DND-41 (cell line): ENCODE data around the gene UCK2.

Source experiments
- ATAC-seq: fragments of 200-7000 bp; cut with Tn5 transposase; 3 replicates; pipeline ENCODE4 v1.9.1; 2021; ENCODE audit warnings: low read depth; ENCODE audit not compliant: insufficient read depth
- DNase-seq: peaks from one replicate; pipeline ENCODE4 v3.0.0-alpha.2; 2020
- H2AFZ ChIP-seq: 2 replicates; pipeline ENCODE4 v1.6.0; 2012; ENCODE audit warnings: low read depth, low read length
- H3K27ac ChIP-seq: 2 replicates; pipeline ENCODE4 v1.5.1; 2012; ENCODE audit warnings: low read length, inconsistent platforms
- H3K27me3 ChIP-seq: fragments of 200-600 bp; sonication (generic); 2 replicates; pipeline ENCODE4 v1.6.0; 2012; ENCODE audit warnings: low read length, mild to moderate bottlenecking, inconsistent platforms; ENCODE audit not compliant: insufficient read depth, poor library complexity
- H3K36me3 ChIP-seq: 2 replicates; pipeline ENCODE4 v1.5.1; 2012; ENCODE audit warnings: low read length, inconsistent platforms; ENCODE audit not compliant: insufficient read depth
- H3K4me1 ChIP-seq: 2 replicates; pipeline ENCODE4 v1.5.1; 2012; ENCODE audit warnings: mild to moderate bottlenecking, low read length; ENCODE audit not compliant: insufficient read depth
- H3K4me2 ChIP-seq: 2 replicates; pipeline ENCODE4 v1.6.0; 2012; ENCODE audit warnings: mild to moderate bottlenecking, moderate library complexity, low read length, inconsistent platforms; ENCODE audit not compliant: insufficient read depth
- H3K4me3 ChIP-seq, 2 experiments: fragments of 200-600 bp in 1 of 2; shearing (Covaris generic) in 1 of 2; 2 replicates each; pipeline ENCODE4 v1.5.1; 2012 to 2016; ENCODE audit warnings: inconsistent platforms in 2 of 2, low read length in 2 of 2, mild to moderate bottlenecking in 2 of 2, low read depth in 1 of 2, moderate library complexity in 1 of 2
- H3K79me2 ChIP-seq: 2 replicates; pipeline ENCODE4 v1.6.0; 2012; ENCODE audit warnings: low read length, inconsistent platforms; ENCODE audit not compliant: insufficient read depth
- H3K9ac ChIP-seq: 2 replicates; pipeline ENCODE4 v1.6.0; 2012; ENCODE audit warnings: low read depth, mild to moderate bottlenecking, inconsistent platforms, low read length, moderate library complexity
- H3K9me3 ChIP-seq: 2 replicates; pipeline ENCODE4 v1.5.1; 2012; ENCODE audit warnings: low read length, moderate library complexity, mild to moderate bottlenecking, inconsistent platforms; ENCODE audit not compliant: insufficient read depth, severe bottlenecking
- H4K20me1 ChIP-seq: 2 replicates; pipeline ENCODE4 v1.6.0; 2012; ENCODE audit warnings: low read length; ENCODE audit not compliant: insufficient read depth
- EZH2 ChIP-seq: IDR thresholded peaks from 3 replicates; pipeline ENCODE4 v1.6.1; 2012; ENCODE audit warnings: borderline replicate concordance, low read depth, mild to moderate bottlenecking, moderate library complexity, low read length, inconsistent platforms; ENCODE audit not compliant: severe bottlenecking
- TF ChIP-seq, protein P1 (sequence below): IDR thresholded peaks from 2 replicates; pipeline ENCODE4 v1.5.1; 2012; ENCODE audit warnings: borderline replicate concordance, low read length, moderate library complexity, mild to moderate bottlenecking; ENCODE audit not compliant: poor library complexity, severe bottlenecking; ENCODE audit errors: extremely low read depth

UCK2 gene

DNA sequence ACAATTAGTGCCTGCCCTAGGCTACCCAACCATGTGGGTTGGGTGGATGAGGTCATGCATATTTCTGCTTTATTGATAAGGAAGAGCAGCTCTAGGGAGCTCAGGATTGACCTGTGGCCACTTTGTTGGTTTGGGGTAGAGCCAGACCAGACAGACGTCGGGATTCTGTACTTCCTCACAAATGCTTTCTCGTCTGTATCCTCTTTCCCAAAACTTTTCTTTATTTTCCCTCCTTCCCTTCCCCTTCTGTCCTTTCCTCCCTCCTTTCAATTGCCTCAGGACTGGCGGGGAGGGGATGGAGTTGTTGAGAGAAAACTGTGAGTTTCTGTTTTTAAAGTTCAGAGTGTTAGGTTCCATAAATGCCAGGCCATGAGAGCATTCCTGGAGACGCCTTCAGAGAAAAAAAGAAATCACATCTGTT lies 68.0 kb downstream of the UCK2 start:
- peaks cover 88% of the 10 kb centered on the region for H4K20me1 ChIP-seq
- H3K4me2 ChIP-seq, result no peak overlapping the region
- H3K27me3 ChIP-seq, result no peaks in the 10 kb centered on the region
- no peak overlapping the region for H3K27ac ChIP-seq
- peaks cover 100% of the 10 kb centered on the region for H3K36me3 ChIP-seq
- H3K9ac ChIP-seq, result no peak overlapping the region
- H2AFZ ChIP-seq, result no peak overlapping the region
- no peak for TF ChIP-seq EZH2
- TF ChIP-seq, protein P1, sequence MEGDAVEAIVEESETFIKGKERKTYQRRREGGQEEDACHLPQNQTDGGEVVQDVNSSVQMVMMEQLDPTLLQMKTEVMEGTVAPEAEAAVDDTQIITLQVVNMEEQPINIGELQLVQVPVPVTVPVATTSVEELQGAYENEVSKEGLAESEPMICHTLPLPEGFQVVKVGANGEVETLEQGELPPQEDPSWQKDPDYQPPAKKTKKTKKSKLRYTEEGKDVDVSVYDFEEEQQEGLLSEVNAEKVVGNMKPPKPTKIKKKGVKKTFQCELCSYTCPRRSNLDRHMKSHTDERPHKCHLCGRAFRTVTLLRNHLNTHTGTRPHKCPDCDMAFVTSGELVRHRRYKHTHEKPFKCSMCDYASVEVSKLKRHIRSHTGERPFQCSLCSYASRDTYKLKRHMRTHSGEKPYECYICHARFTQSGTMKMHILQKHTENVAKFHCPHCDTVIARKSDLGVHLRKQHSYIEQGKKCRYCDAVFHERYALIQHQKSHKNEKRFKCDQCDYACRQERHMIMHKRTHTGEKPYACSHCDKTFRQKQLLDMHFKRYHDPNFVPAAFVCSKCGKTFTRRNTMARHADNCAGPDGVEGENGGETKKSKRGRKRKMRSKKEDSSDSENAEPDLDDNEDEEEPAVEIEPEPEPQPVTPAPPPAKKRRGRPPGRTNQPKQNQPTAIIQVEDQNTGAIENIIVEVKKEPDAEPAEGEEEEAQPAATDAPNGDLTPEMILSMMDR, result no peak
- H3K4me1 ChIP-seq, result no peaks in the 10 kb centered on the region
- peaks cover 100% of the 10 kb centered on the region for H3K79me2 ChIP-seq
- DNase-seq, result no peak
- no peak for ATAC-seq
- H3K4me3 ChIP-seq, result no peak overlapping the region
- no peaks in the 10 kb centered on the region for H3K9me3 ChIP-seq

DNA sequence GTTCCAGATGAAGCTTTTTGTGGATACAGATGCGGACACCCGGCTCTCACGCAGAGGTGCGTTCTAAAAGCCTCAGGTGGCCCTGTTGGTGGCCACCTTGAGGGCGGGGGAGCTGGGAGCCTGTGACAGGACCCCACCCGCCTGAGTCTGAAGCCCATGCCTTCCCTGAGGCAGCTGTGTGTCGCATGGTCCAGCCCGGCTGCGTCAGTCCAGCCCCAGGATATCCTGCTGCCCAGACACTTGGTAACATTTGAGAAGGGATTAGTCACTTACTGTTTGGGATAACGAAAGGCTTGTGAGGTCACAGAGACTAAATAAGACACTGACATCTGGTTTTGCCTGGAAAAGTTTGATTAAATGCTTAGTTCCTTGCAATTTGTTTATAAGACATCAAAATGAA lies 68.9 kb downstream of the UCK2 start:
- DNase-seq, result no peak
- Histone ChIP-seq H3K9me3 (no peaks in the 10 kb centered on the region), H3K79me2 (peaks cover 99% of the 10 kb centered on the region), H3K4me3 (no peak overlapping the region), H4K20me1 (peaks cover 88% of the 10 kb centered on the region), H3K4me1 (no peaks in the 10 kb centered on the region), H3K27ac (no peak overlapping the region), H2AFZ (no peak overlapping the region), H3K27me3 (no peaks in the 10 kb centered on the region), H3K36me3 (peaks cover 100% of the 10 kb centered on the region), H3K9ac (no peak overlapping the region), H3K4me2 (no peak overlapping the region)
- no peak for ATAC-seq
- no peak for TF ChIP-seq EZH2
- TF ChIP-seq, protein P1, result no peak

DNA sequence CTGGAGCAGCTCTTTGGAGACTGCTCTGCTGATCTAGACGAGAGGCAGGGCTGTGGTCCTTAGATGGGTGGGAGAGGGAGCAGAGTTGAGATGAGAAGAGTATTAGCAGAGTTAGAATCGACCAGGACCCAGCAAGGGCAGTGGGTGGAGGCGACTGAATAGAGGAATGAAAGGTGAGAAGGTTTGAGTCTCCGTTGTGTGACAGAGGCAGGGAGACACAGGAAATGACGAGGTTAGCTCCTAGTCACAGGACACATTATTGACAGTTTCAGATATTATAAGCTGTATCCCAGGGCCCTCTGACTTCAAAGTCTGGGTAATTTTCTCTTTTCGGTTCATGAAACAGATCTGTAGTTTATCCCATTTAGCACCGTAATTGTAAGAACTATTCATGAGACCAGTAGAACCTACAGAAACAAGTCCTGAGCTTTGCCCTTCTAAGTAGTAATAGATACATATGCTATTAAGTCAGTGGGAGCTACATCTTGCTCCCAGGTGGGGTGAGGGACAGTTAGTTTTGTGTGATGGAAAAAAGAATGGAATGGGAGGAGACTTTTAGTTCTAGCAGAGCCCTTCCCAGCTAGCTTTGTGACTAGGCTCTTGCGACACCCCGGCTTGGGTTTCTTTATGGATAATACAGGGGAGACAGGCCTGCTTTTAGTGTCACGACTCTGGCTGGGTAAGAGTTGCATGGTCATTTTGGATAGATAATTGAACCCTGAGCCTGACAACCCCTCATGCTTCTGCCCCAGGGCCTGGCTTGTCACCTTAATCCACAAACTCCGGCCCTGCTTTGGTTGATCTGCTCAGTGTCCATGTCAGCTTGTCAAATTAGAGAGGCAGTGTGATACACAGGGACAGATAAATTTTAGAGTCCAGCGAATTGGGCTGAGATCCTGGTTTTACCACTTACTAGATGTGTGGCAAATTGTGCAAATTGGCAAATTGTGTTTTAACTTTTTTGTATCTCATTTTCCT lies 70.2 kb downstream of the UCK2 start:
- Histone ChIP-seq H3K36me3 (peaks cover 92% of the 10 kb centered on the region), H3K27me3 (no peaks in the 10 kb centered on the region), H3K27ac (peak overlapping the region; percentile 27), H2AFZ (no peak overlapping the region), H4K20me1 (peaks cover 80% of the 10 kb centered on the region), H3K4me2 (no peak overlapping the region), H3K4me1 (no peaks in the 10 kb centered on the region), H3K79me2 (peaks cover 93% of the 10 kb centered on the region), H3K4me3 (no peak overlapping the region), H3K9me3 (no peaks in the 10 kb centered on the region), H3K9ac (no peak overlapping the region)
- DNase-seq (no peak), ATAC-seq (peak; percentile 22; the same call in 1 of the 3 replicates)
- no peak for TF ChIP-seq EZH2
- TF ChIP-seq, protein P1, result no peak
